Subcutaneous adipose tissue (tissue), 4 donors: ENCODE measurements around the gene FAM200B. TPM values are rescaled to one million over a fixed set of nuclear protein-coding genes. Genes with fewer than 3 reads are reported as not detected.

Source experiments
- total RNA-seq, 4 donors: library from RNA; depleted of rRNA; stranded (reverse); fragments of >200 nt; gene quantifications; one replicate each; pipeline ENCODE4 v1.1.0, GENCODE V29; 2016
- TF ChIP-seq, protein P1 (sequence below): fragments of 450-650 bp; IDR thresholded peaks from one replicate; pipeline ENCODE4 v1.5.1; 2016; ENCODE audit warnings: low read depth, mild to moderate bottlenecking, control low read depth, antibody characterized with exemption, moderate library complexity

The FAM200B gene
- total RNA-seq, 4 donors from 2014 or later = 33.2 to 69.8 (median 52.9) TPM

DNA sequence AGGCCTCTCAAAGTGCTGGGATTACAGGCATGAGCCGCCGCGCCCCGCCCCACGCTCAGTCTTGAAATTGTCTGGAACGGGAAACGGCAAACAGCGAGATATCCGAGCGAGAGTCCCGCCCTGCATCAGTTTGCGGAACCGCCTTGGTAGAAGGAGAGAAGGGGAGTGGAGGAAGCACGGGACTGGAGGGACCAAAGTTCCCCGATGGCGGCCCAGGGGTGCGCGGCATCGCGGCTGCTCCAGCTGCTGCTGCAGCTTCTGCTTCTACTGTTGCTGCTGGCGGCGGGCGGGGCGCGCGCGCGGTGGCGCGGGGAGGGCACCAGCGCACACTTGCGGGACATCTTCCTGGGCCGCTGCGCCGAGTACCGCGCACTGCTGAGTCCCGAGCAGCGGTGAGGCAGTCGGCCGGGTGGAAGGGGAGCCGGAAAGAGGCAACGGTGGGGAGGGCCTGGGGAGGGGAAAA lies 21.3 kb downstream of the FAM200B start, which contains the start of gene BST1:
TSS of gene BST1 (plus strand) at position 125 of the 463 bp plus-strand sequence. CDS start at position 205, 80 bp downstream.
- TF ChIP-seq, protein P1, sequence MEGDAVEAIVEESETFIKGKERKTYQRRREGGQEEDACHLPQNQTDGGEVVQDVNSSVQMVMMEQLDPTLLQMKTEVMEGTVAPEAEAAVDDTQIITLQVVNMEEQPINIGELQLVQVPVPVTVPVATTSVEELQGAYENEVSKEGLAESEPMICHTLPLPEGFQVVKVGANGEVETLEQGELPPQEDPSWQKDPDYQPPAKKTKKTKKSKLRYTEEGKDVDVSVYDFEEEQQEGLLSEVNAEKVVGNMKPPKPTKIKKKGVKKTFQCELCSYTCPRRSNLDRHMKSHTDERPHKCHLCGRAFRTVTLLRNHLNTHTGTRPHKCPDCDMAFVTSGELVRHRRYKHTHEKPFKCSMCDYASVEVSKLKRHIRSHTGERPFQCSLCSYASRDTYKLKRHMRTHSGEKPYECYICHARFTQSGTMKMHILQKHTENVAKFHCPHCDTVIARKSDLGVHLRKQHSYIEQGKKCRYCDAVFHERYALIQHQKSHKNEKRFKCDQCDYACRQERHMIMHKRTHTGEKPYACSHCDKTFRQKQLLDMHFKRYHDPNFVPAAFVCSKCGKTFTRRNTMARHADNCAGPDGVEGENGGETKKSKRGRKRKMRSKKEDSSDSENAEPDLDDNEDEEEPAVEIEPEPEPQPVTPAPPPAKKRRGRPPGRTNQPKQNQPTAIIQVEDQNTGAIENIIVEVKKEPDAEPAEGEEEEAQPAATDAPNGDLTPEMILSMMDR = no peak

DNA sequence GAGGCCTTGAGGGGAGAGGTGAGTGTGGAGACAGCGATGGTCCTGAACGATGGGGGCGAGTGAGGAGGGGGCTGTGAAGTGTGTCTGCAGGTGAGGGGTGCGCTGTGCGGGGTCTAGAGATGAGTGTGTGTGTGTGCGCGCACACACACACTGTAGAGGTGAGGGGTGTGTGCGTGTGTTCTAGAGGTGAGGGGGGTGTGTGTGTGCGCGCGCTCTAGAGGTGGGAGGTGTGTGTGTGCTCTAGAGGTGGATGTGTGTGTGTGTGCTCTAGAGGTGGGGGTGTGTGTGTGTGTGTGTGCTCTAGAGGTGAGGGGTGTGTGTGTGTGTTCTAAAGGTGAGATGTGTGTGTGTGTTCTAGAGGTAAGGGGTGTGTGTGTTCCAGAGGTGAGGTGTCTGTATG lies 21.8 kb downstream of the FAM200B start:
- TF ChIP-seq, protein P1 = no peak

DNA sequence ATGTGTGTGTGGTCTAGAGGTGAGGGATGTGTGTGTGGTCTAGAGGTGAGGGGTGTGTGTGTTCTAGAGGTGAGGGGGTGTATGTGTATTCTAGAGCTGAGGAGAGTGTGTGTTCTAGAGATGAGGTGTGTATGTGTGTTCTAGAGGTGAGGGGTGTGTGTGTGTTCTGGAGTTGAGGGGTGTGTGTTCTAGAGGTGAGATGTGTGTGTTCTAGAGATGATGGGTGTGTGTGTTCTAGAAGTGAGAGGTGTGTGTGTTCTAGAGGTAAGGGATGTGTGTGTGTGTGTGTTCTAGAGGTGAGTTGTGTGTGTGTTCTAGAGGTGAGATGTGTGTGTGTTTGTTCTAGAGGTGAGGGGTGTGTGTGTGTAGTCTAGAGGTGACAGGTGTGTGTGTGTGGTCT lies 22.5 kb downstream of the FAM200B start:
- TF ChIP-seq, protein P1 = no peak

DNA sequence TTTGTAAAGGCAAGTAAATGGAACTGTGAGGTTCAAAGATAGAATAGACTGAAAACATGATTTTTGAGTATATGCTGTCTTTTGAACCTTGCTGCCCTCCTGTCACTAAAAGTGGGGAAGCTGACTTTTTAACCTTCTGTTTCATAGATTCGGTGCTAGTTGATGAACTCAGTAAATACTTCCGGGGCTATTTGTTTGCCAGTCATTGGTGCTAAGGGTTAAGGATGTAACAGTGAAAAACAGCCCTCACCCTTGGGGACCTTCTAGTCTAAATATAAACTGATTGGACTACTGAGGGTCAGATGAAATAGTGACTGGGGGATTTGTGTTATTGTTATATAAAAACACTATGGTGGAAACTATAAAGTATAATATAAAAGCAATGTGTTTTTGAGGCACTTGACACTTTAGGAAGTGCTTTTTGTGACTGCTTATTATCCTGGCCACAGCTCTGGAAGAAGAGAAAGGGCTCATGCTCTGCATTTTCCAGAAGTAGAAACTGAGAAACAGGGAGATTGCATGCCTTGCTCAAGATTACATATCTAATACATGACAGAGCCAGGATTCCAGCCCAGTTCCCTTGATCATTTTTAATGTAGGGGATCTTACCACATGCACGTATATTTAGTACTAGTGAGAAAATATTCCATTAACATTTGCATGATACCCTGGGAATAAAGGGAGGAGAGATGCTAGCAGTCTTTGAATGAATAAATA lies 25.2 kb downstream of the FAM200B start:
- TF ChIP-seq, protein P1 = no peak

DNA sequence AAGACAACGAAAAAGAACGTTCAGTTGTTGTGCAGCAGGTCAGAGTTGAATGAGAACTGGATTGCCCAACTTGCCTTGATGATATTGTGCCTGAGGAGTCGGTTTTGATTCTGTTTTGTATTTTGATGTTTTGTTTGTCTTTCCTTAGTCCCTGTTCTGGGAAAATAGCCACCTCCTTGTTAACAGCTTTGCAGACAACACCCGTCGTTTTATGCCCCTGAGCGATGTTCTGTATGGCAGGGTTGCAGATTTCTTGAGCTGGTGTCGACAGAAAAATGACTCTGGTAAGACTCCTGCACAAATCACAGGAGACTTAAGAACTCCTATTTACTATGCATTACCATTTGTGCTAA lies 25.7 kb downstream of the FAM200B start:
- TF ChIP-seq, protein P1 = no peak

DNA sequence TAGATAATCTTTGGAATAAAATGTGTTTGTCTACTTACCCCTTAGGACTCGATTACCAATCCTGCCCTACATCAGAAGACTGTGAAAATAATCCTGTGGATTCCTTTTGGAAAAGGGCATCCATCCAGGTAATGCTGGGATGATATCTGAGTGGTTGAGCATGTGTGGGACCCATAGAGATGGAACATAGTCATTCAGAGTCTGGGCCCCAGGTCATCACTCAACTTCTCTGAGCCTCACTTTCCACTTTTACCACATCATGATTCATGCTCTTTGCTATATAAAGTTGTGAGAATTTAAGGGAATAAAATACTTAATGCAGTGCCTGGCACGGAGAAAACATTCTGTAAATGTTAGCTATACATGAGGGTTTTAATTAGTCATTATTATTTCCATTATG lies 30.1 kb downstream of the FAM200B start:
- TF ChIP-seq, protein P1 = no peak

DNA sequence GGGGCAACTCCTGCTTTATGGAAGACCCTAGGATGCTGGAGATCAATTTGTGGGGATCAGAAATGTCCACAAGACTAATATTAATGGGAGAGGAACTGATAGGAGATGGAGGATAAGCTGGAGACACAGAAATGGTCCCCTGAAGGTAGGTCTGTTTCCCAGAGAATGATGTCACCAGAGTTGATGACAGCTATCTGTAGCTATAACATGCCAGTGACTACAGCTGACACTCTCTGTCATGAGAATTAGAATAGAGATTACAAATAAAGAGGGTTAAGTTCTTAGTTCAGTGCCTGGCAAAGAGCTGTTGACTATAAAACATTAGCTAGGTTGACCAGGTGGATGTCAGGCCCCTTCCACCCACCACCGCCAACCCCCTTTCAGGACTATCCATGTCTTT lies 30.6 kb downstream of the FAM200B start:
- TF ChIP-seq, protein P1 = no peak
